ENCODE measurements around the gene COL21A1.

COL21A1 gene

DNA sequence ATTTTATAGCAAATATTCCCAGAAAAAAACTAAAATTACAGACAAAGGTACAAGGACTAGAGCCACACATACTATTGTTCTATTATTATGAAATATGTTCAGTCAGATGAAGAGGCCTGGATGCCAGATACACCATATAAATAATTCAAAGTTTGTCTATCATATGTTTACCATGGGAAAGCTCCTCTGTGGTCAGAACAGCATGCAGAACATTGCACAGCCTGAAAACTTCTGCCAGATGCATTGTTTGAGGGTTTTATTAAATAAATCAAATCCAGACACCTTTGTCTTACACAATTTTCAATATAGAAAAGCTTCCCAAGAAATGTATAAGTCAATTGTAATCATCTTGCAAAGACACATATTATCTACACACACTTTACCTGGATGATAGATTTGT, 35.0 kb upstream of the COL21A1 start:
- TF ChIP-seq, protein P1, sequence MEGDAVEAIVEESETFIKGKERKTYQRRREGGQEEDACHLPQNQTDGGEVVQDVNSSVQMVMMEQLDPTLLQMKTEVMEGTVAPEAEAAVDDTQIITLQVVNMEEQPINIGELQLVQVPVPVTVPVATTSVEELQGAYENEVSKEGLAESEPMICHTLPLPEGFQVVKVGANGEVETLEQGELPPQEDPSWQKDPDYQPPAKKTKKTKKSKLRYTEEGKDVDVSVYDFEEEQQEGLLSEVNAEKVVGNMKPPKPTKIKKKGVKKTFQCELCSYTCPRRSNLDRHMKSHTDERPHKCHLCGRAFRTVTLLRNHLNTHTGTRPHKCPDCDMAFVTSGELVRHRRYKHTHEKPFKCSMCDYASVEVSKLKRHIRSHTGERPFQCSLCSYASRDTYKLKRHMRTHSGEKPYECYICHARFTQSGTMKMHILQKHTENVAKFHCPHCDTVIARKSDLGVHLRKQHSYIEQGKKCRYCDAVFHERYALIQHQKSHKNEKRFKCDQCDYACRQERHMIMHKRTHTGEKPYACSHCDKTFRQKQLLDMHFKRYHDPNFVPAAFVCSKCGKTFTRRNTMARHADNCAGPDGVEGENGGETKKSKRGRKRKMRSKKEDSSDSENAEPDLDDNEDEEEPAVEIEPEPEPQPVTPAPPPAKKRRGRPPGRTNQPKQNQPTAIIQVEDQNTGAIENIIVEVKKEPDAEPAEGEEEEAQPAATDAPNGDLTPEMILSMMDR (IDR thresholded peaks at IDR 0.05; ENCODE audit: control insufficient read depth, insufficient read depth, low read depth, low read length, missing control alignments) = no peak
- H3K4me3 ChIP-seq (ENCODE audit: control insufficient read depth, low read depth, low read length) = no peak overlapping the region
- no peak for DNase-seq (ENCODE audit: low read depth)

DNA sequence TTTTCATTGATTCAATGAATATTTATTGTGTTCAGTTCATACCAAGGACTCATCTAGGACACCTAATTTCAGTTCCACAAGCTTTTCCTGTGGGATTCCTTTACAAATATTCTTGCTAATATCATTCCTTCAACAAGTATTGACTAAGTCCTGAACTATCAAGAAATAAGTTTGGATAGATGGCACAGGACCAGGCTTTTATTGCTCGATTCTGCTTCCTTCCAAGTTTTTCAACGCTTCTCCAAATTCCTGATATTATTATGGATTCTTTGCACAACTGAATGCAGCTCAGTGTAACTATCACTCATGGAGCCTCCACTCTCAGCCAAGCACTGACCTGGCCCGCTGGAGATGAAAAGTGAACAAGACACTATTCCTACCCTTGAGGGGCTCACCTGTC, 32.7 kb upstream of the COL21A1 start:
- no peak for DNase-seq (ENCODE audit: low read depth)
- no peak overlapping the region for H3K4me3 ChIP-seq (ENCODE audit: control insufficient read depth, low read depth, low read length)
- TF ChIP-seq, protein P1 (IDR thresholded peaks at IDR 0.05; ENCODE audit: control insufficient read depth, insufficient read depth, low read depth, low read length, missing control alignments) = no peak

DNA sequence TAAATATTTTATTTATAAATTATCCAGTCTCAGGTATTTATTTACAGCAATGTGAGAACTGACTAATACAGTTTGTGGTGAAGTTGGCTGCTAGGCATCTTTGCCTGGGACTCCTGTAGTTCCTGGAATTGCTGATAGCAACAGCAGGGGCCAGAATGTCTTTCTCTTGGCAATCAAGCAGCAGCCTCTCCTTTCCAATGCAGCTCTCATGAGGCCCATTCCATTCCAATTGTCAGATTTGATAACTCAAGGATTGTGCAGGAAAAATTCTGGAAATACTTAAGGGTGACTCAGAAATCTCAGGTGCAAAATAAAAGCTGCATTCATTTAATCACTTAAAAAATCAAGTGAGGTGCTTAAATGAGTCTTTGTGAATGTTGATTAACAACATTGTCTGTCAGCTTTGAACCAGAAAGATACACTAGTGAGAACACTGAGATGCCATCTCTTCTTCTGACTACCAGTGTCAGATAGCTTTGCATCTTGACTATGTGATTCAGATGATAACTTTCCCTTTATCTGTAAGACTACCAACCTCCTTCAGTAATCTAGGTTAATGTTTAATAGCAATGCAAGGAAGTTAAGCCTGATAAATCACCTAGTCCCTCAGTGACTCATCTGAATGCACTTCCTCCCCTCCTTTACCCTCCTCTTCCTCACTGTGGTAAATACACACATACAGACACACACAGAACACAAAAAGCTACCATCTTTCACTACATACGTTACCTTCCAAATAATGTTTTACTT, 32.1 kb upstream of the COL21A1 start:
- H3K4me3 ChIP-seq (ENCODE audit: control insufficient read depth, low read depth, low read length) = no peak overlapping the region
- DNase-seq (ENCODE audit: low read depth) = no peak

DNA sequence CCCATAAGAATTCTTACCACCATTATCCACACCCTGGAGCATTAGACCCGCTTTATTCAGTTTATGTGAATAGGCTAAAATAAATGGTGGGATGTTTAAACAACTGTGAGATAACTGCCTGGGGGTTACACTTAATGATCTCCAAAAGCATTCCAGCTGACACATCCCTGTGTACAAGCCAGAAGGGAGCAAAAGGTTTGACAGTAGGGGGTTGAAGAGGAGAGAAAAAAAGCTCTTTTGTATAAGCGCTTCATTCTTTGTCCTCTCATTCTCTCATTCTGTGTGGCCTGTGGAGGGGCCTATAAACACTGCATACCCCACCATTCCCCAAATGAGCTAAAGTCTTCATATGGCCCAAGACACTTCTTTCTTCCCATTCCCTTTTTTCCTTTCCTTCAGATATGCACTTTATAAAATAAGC, 30.8 kb upstream of the COL21A1 start:
- TF ChIP-seq, protein P1 (IDR thresholded peaks at IDR 0.05; ENCODE audit: control insufficient read depth, insufficient read depth, low read depth, low read length, missing control alignments) = no peak
- DNase-seq (ENCODE audit: low read depth) = no peak
- no peak overlapping the region for H3K4me3 ChIP-seq (ENCODE audit: control insufficient read depth, low read depth, low read length)

More for the DNA sequence above, 32.1 kb upstream of the COL21A1 start:
- TF ChIP-seq, protein P1 (IDR thresholded peaks at IDR 0.05; ENCODE audit: control insufficient read depth, insufficient read depth, low read depth, low read length, missing control alignments) = no peak

DNA sequence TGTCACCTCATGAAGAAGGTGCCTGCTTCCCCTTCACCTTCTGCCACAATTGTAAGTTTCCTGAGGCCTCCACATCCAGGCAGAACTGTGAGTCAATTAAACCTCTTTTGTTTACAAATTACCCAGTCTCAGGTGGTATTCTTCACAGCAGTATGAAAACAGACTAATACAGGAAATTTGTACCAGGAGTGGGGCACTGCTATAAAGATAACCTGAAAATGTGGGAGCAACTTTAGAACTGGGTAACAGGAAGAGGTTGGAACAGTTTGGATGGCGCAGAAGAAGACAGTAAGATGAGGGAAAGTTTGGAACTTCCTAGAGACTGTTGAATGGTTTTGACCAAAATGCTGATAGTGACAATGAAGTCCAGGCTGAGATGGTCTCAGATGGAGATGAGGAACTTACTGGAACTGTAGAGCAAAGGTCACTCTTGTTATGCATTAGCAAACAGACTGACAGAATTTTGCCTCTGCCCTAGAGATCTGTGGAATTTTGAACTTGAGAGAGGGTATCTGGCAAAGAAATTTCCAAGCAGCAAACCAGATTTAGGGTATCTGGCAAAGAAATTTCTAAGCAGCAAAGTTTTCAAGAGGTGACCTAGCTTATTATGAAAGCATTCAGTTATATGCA, 23.5 kb upstream of the COL21A1 start:
- no peak overlapping the region for H3K4me3 ChIP-seq (ENCODE audit: control insufficient read depth, low read depth, low read length)
- DNase-seq (ENCODE audit: low read depth) = no peak
- TF ChIP-seq, protein P1 (IDR thresholded peaks at IDR 0.05; ENCODE audit: control insufficient read depth, insufficient read depth, low read depth, low read length, missing control alignments) = no peak

DNA sequence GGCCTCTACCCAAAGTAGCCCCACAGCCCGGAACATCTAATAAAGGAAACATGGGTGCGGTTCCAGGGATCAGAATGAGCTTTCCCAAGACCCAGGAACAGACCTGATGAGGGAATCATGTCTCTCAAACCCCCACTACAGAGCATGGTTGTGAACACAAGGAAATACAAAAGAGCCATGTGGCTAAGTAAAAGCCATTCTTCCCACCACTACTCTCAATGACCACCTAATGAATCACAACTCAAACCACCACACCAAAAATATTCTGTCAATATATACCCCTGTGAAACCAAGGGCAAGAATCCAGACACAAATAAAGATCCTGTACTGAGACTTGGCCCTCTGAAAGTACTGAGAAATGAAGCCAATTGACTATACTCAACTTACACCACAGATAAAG, 20.9 kb upstream of the COL21A1 start:
- DNase-seq (ENCODE audit: low read depth) = no peak
- TF ChIP-seq, protein P1 (IDR thresholded peaks at IDR 0.05; ENCODE audit: control insufficient read depth, insufficient read depth, low read depth, low read length, missing control alignments) = no peak
- H3K4me3 ChIP-seq (ENCODE audit: control insufficient read depth, low read depth, low read length) = no peak overlapping the region

All from AG09309 (cell line).